PC-9 (cell line): ENCODE data around the gene HNRNPF.

Experiments
- CTCF ChIP-seq: fragments of 200-600 bp; sonication (generic); conservative IDR thresholded peaks from 2 replicates; pipeline ENCODE4 v1.6.1; 2017; ENCODE audit warnings: mixed run types, antibody characterized with exemption, mild to moderate bottlenecking, moderate library complexity
- EZH2 ChIP-seq: fragments of 200-600 bp; sonication (generic); IDR thresholded peaks from 2 replicates; pipeline ENCODE4 v1.8.0; 2017; ENCODE audit warnings: antibody characterized with exemption, low read depth

- TF ChIP-seq CTCF (no peak), EZH2 (no peak)
Measured at GRCh38 chr10:43396928-43397624, 11.9 kb downstream of the HNRNPF start.
